H9 (cell line): ENCODE results near the gene PCGF3. TPM values are rescaled to one million over a fixed set of nuclear protein-coding genes. Genes with fewer than 3 reads are reported as not detected.

Experiments
- DNase-seq: peaks from one replicate; pipeline ENCODE4 v3.0.0-alpha.2; 2017
- H2AFZ ChIP-seq: one replicate; pipeline ENCODE4 v1.6.1; 2013; ENCODE audit warnings: mild to moderate bottlenecking, low read length, control low read depth, moderate library complexity
- H2AK5ac ChIP-seq: 2 replicates; pipeline ENCODE4 v1.6.1; 2013; ENCODE audit warnings: low read length, control low read depth, mixed read lengths; ENCODE audit not compliant: insufficient read length
- H2BK120ac ChIP-seq: one replicate; pipeline ENCODE4 v1.6.1; 2013; ENCODE audit warnings: low read depth, mild to moderate bottlenecking, low read length, control low read depth, inconsistent platforms; ENCODE audit not compliant: poor library complexity, severe bottlenecking
- H2BK12ac ChIP-seq: 2 replicates; pipeline ENCODE4 v1.6.1; 2013; ENCODE audit warnings: low read length, control low read depth, mixed read lengths, low read depth; ENCODE audit not compliant: insufficient read length
- H2BK15ac ChIP-seq: 2 replicates; pipeline ENCODE4 v1.6.1; 2013; ENCODE audit warnings: low read depth, low read length, control low read depth
- H2BK20ac ChIP-seq: one replicate; pipeline ENCODE4 v1.6.1; 2013; ENCODE audit warnings: low read depth, mild to moderate bottlenecking, low read length, control low read depth, inconsistent platforms; ENCODE audit not compliant: poor library complexity, severe bottlenecking
- H2BK5ac ChIP-seq: 2 replicates; pipeline ENCODE4 v1.6.1; 2013; ENCODE audit warnings: low read length, control low read depth, mixed read lengths; ENCODE audit not compliant: insufficient read length
- H3K14ac ChIP-seq: 2 replicates; pipeline ENCODE4 v1.6.1; 2013; ENCODE audit warnings: low read length, control low read depth; ENCODE audit not compliant: insufficient read depth
- H3K18ac ChIP-seq: 2 replicates; pipeline ENCODE4 v1.6.1; 2013; ENCODE audit warnings: low read depth, mild to moderate bottlenecking, mixed read lengths, low read length, control low read depth; ENCODE audit not compliant: insufficient read length
- H3K23ac ChIP-seq: 2 replicates; pipeline ENCODE4 v1.6.1; 2013; ENCODE audit warnings: low read length, control low read depth, mixed read lengths, low read depth; ENCODE audit not compliant: insufficient read length
- H3K23me2 ChIP-seq: 2 replicates; pipeline ENCODE4 v1.6.1; 2013; ENCODE audit warnings: low read depth, mild to moderate bottlenecking, mixed read lengths, low read length, control low read depth; ENCODE audit not compliant: insufficient read length, poor library complexity, severe bottlenecking
- H3K27ac ChIP-seq: 2 replicates; pipeline ENCODE4 v1.5.1; 2013; ENCODE audit warnings: low read length, control low read depth, mixed read lengths, low read depth; ENCODE audit not compliant: insufficient read length
- H3K27me3 ChIP-seq: 2 replicates; pipeline ENCODE4 v1.6.1; 2013; ENCODE audit warnings: low read length, control low read depth, inconsistent platforms; ENCODE audit not compliant: insufficient read depth
- H3K4ac ChIP-seq: 2 replicates; pipeline ENCODE4 v1.6.1; 2013; ENCODE audit warnings: low read depth, mild to moderate bottlenecking, control low read depth, inconsistent platforms, low read length, moderate library complexity
- H3K4me1 ChIP-seq: 2 replicates; pipeline ENCODE4 v1.6.1; 2013; ENCODE audit warnings: low read length, control low read depth, inconsistent platforms; ENCODE audit not compliant: insufficient read depth
- H3K4me2 ChIP-seq: 2 replicates; pipeline ENCODE4 v1.6.1; 2013; ENCODE audit warnings: low read length, control low read depth, mixed read lengths; ENCODE audit not compliant: insufficient read length, insufficient read depth
- H3K56ac ChIP-seq: 2 replicates; pipeline ENCODE4 v1.6.1; 2013; ENCODE audit warnings: low read depth, mild to moderate bottlenecking, mixed read lengths, low read length, control low read depth; ENCODE audit not compliant: insufficient read length
- H3K79me1 ChIP-seq: 2 replicates; pipeline ENCODE4 v1.6.1; 2013; ENCODE audit warnings: low read depth, mild to moderate bottlenecking, moderate library complexity, low read length, control low read depth, inconsistent platforms; ENCODE audit not compliant: insufficient read depth, poor library complexity, severe bottlenecking
- H3K79me2 ChIP-seq: 2 replicates; pipeline ENCODE4 v1.6.1; 2013; ENCODE audit warnings: low read length, control low read depth, inconsistent platforms; ENCODE audit not compliant: insufficient read depth
- H3K9ac ChIP-seq: 2 replicates; pipeline ENCODE4 v1.6.1; 2013; ENCODE audit warnings: low read length, control low read depth, mixed read lengths; ENCODE audit not compliant: insufficient read length; ENCODE audit errors: extremely low read depth
- H3K9me3 ChIP-seq: one replicate; pipeline ENCODE4 v1.6.1; 2013; ENCODE audit warnings: low read depth, low read length, inconsistent platforms; ENCODE audit not compliant: control insufficient read depth
- H3T11ph ChIP-seq: one replicate; pipeline ENCODE4 v1.6.1; 2013; ENCODE audit warnings: mild to moderate bottlenecking, low read length, control low read depth, inconsistent platforms
- H4K20me1 ChIP-seq: one replicate; pipeline ENCODE4 v1.6.1; 2013; ENCODE audit not compliant: control insufficient read depth, insufficient read length, insufficient read depth
- H4K5ac ChIP-seq: 2 replicates; pipeline ENCODE4 v1.6.1; 2013; ENCODE audit warnings: low read depth, mild to moderate bottlenecking, mixed read lengths, low read length, control low read depth; ENCODE audit not compliant: insufficient read length
- H4K8ac ChIP-seq: replicated peaks from 2 replicates; pipeline ENCODE4 v1.6.1; 2013; ENCODE audit warnings: low read length, control low read depth, mixed read lengths, low read depth; ENCODE audit not compliant: insufficient read length
- H4K91ac ChIP-seq: 2 replicates; pipeline ENCODE4 v1.6.1; 2013; ENCODE audit warnings: low read depth, mild to moderate bottlenecking, moderate library complexity, mixed read lengths, low read length, control low read depth; ENCODE audit not compliant: insufficient read length
- H3K27ac Mint-ChIP-seq, 3 experiments: 2 replicates in 2 of 3; 3 replicates in 1 of 3; pipeline ENCODE4 v1.8.0; 2020 to 2021; ENCODE audit warnings: mixed read lengths in 3 of 3, mild to moderate bottlenecking in 1 of 3, moderate library complexity in 1 of 3
- H3K27me3 Mint-ChIP-seq: 2 replicates; pipeline ENCODE4 v1.8.0; 2021; ENCODE audit warnings: low read depth, mild to moderate bottlenecking, moderate library complexity, mixed read lengths
- H3K36me3 Mint-ChIP-seq, 3 experiments: 2 replicates in 2 of 3; 3 replicates in 1 of 3; pipeline ENCODE4 v1.8.0; 2020 to 2021; ENCODE audit warnings: low read depth in 3 of 3, mixed read lengths in 3 of 3; ENCODE audit not compliant: insufficient read depth in 1 of 3
- H3K4me1 Mint-ChIP-seq, 2 experiments: 2 replicates each; pipeline ENCODE4 v1.8.0; 2020; ENCODE audit warnings: mixed read lengths in 2 of 2
- H3K4me3 Mint-ChIP-seq, 2 experiments: 2 replicates in 1 of 2; 3 replicates in 1 of 2; pipeline ENCODE4 v1.8.0; 2020 to 2021; ENCODE audit warnings: mild to moderate bottlenecking in 2 of 2, mixed read lengths in 2 of 2, moderate library complexity in 1 of 2
- H3K9me3 Mint-ChIP-seq, 2 experiments: 2 replicates in 1 of 2; 3 replicates in 1 of 2; pipeline ENCODE4 v1.8.0; 2020; ENCODE audit warnings: mild to moderate bottlenecking in 2 of 2, mixed read lengths in 2 of 2, moderate library complexity in 1 of 2
- WGBS: extraction: QIAGEN DNeasy Blood & Tissue Kit; methylation state at CpG from one replicate; pipeline ENCODE4 v1.1.7; 2013; ENCODE audit warnings: missing lambda C conversion rate, low lambda C conversion rate, mixed read lengths; ENCODE audit not compliant: insufficient read length; ENCODE audit errors: extremely low coverage; 5-methylcytosine and 5-hydroxymethylcytosine counted together
- total RNA-seq: library from RNA; stranded (reverse); gene quantifications from 2 replicates; pipeline ENCODE4 v1.2.1, GENCODE V29; 2021
- TF ChIP-seq, protein P1 (sequence below): fragments of 200-600 bp; sonication (generic); conservative IDR thresholded peaks from 3 replicates; pipeline ENCODE4 v1.8.0; 2021; ENCODE audit warnings: antibody characterized with exemption, mild to moderate bottlenecking

Gene PCGF3
- total RNA-seq, 1 experiment from 2014 or later = 43.1 TPM

DNA sequence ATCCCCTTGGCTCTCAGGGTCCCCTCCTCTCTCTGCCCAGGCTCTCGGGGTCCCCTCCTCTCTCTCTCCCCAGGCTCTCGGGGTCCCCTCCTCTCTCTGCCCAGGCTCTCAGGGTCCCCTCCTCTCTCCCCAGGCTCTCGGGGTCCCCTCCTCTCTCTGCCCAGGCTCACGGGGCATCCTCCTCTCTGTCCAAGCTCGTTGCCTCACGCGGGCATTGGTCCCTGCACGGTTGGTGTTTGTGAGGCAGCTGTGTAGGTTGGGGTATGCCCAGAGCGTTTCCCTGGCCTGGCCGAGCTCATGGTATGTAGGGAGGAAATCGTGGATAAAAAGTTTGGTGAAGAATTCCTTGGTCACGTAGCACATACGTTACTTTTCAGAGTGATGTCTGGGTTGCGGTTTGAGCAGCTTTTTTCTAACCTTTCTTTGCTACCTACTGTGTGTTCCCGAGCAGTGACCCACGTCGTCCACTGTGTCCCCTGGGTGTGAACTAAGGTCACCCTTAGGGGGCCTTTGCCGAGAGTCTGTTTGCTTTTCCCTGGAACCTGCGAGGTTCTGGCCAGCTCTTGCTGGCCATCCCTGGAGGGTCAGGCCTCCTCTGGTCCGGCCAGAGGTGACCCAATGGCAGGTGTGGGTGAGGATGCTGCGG, 36.6 kb downstream of the PCGF3 start:
- no peak overlapping the region for H3K27ac ChIP-seq
- H2BK120ac ChIP-seq = no peak overlapping the region
- H3K4me1 Mint-ChIP-seq = no peaks in the 10 kb centered on the region
- DNase-seq = no peak
- no peak overlapping the region for H3K18ac ChIP-seq
- no peak overlapping the region for H3K4me2 ChIP-seq
- H2BK20ac ChIP-seq = no peak overlapping the region
- H3K79me2 ChIP-seq = no peaks in the 10 kb centered on the region; the same call in 1 of the 2 replicates
- no peak overlapping the region for H3K9ac ChIP-seq
- TF ChIP-seq, protein P1, sequence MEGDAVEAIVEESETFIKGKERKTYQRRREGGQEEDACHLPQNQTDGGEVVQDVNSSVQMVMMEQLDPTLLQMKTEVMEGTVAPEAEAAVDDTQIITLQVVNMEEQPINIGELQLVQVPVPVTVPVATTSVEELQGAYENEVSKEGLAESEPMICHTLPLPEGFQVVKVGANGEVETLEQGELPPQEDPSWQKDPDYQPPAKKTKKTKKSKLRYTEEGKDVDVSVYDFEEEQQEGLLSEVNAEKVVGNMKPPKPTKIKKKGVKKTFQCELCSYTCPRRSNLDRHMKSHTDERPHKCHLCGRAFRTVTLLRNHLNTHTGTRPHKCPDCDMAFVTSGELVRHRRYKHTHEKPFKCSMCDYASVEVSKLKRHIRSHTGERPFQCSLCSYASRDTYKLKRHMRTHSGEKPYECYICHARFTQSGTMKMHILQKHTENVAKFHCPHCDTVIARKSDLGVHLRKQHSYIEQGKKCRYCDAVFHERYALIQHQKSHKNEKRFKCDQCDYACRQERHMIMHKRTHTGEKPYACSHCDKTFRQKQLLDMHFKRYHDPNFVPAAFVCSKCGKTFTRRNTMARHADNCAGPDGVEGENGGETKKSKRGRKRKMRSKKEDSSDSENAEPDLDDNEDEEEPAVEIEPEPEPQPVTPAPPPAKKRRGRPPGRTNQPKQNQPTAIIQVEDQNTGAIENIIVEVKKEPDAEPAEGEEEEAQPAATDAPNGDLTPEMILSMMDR = no peak
- no peaks in the 10 kb centered on the region for H3K9me3 ChIP-seq
- no peak overlapping the region for H2AK5ac ChIP-seq
- no peak overlapping the region for H4K5ac ChIP-seq
- H4K20me1 ChIP-seq = no peaks in the 10 kb centered on the region
- H3K27me3 ChIP-seq = no peaks in the 10 kb centered on the region
- H3K14ac ChIP-seq = no peak overlapping the region
- peak overlapping the region in 2 of 3 experiments; percentile 27 to 76; a peak in 3 of 7 replicates for H3K27ac Mint-ChIP-seq
- peaks cover 2 to 3% of the 10 kb centered on the region in 2 experiments; a peak in 3 of 5 replicates for H3K9me3 Mint-ChIP-seq
- WGBS = no CpG with 5 or more reads among the region's 21 CpGs
- no peaks in the 10 kb centered on the region for H3K4me1 ChIP-seq
- no peak overlapping the region for H3T11ph ChIP-seq
- H4K8ac ChIP-seq = no peak overlapping the region
- no peaks in the 10 kb centered on the region for H3K27me3 Mint-ChIP-seq
- no peak overlapping the region for H2AFZ ChIP-seq
- H2BK15ac ChIP-seq = no peak overlapping the region
- H2BK5ac ChIP-seq = no peak overlapping the region
- no peak overlapping the region for H2BK12ac ChIP-seq
- H3K4me3 Mint-ChIP-seq = no peak overlapping the region
- no peak overlapping the region for H3K4ac ChIP-seq
- H3K56ac ChIP-seq = no peak overlapping the region
- H3K79me1 ChIP-seq = no peaks in the 10 kb centered on the region
- H3K36me3 Mint-ChIP-seq = peaks cover 21 to 54% (median 44%) of the 10 kb centered on the region in 3 experiments
- H3K23ac ChIP-seq = no peak overlapping the region
- H4K91ac ChIP-seq = no peak overlapping the region
- H3K23me2 ChIP-seq = peaks cover 2% of the 10 kb centered on the region
